ENCODE measurements around the gene KCNMB2.

KCNMB2 gene

GRCh38 chr3:178754852-178755510, 218.7 kb downstream of the KCNMB2 start:
- no peak for DNase-seq (ENCODE audit: low read depth)

- DNase-seq (ENCODE audit: low read depth), result no peak
Measured at GRCh38 chr3:178761024-178761423, 224.8 kb downstream of the KCNMB2 start.

- no peak for DNase-seq (ENCODE audit: low read depth)
Measured at GRCh38 chr3:178761461-178761860, 225.2 kb downstream of the KCNMB2 start.

- DNase-seq (ENCODE audit: low read depth), result no peak
Measured at GRCh38 chr3:178762385-178762784, 226.1 kb downstream of the KCNMB2 start.

- DNase-seq (ENCODE audit: low read depth), result no peak
Measured at GRCh38 chr3:178765472-178765871, 229.2 kb downstream of the KCNMB2 start.

GRCh38 chr3:178767581-178767980, 231.3 kb downstream of the KCNMB2 start:
- DNase-seq (ENCODE audit: low read depth), result no peak

- DNase-seq (ENCODE audit: low read depth), result no peak
Measured at GRCh38 chr3:178768072-178768864, 232.0 kb downstream of the KCNMB2 start.

GRCh38 chr3:178771511-178771910, 235.3 kb downstream of the KCNMB2 start:
- no peak for DNase-seq (ENCODE audit: low read depth)

- no peak for DNase-seq (ENCODE audit: low read depth)
Measured at GRCh38 chr3:178772746-178773145, 236.5 kb downstream of the KCNMB2 start.

- no peak for DNase-seq (ENCODE audit: low read depth)
Measured at GRCh38 chr3:178773358-178773757, 237.1 kb downstream of the KCNMB2 start.

GRCh38 chr3:178777718-178778411, 241.6 kb downstream of the KCNMB2 start:
- peak; percentile 10 for DNase-seq (ENCODE audit: low read depth)

- DNase-seq (ENCODE audit: low read depth), result no peak
Measured at GRCh38 chr3:178778589-178778988, 242.4 kb downstream of the KCNMB2 start.

GRCh38 chr3:178785961-178786360, 249.7 kb downstream of the KCNMB2 start:
- DNase-seq (ENCODE audit: low read depth), result peak; percentile 5

- DNase-seq (ENCODE audit: low read depth), result no peak
Measured at GRCh38 chr3:178787960-178788359, 251.7 kb downstream of the KCNMB2 start.

GRCh38 chr3:178794711-178795110, 258.5 kb downstream of the KCNMB2 start:
- no peak for DNase-seq (ENCODE audit: low read depth)

GRCh38 chr3:178795349-178795748, 259.1 kb downstream of the KCNMB2 start:
- peak; percentile 3 for DNase-seq (ENCODE audit: low read depth)

- no peak for DNase-seq (ENCODE audit: low read depth)
Measured at GRCh38 chr3:178802259-178802658, 266.0 kb downstream of the KCNMB2 start.

GRCh38 chr3:178802993-178803693, 266.9 kb downstream of the KCNMB2 start:
- DNase-seq (ENCODE audit: low read depth), result peak; percentile 3

- no peak for DNase-seq (ENCODE audit: low read depth)
Measured at GRCh38 chr3:178804606-178805005, 268.4 kb downstream of the KCNMB2 start.

- DNase-seq (ENCODE audit: low read depth), result no peak
Measured at GRCh38 chr3:178805741-178806140, 269.5 kb downstream of the KCNMB2 start.

GRCh38 chr3:178806651-178807050, 270.4 kb downstream of the KCNMB2 start:
- DNase-seq (ENCODE audit: low read depth), result no peak

GRCh38 chr3:178807694-178808093, 271.5 kb downstream of the KCNMB2 start:
- DNase-seq (ENCODE audit: low read depth), result no peak
